ENCODE results near the gene DKKL1.

DNA sequence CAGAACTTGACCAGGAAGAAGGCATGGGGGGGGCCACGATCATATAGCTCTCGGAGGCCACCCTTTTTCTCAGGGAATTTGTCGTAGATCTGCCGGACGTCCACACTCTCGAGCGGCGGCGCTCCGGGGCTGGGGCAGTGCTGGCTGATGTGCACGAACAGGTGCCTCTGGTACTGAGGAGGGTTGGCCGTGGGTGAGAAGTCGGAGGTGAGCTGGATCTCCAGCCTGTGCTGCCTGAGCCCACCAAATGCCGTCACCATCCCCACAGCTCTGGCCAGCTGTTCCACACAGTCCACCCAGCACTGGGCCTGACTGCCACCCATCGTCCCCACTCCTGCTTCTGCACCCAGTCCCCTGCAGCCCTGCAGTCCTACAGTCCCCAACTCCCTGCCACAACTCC lies 16.5 kb upstream of the DKKL1 start:
- TF ChIP-seq YY1 (IDR thresholded peaks at IDR 0.05; ENCODE audit: insufficient read depth, insufficient read length) (no peak), SUZ12 (IDR thresholded peaks at IDR 0.05; ENCODE audit: extremely low read depth, insufficient read depth, insufficient read length) (no peak), ZNF274 (IDR thresholded peaks at IDR 0.05; ENCODE audit: low read depth, low read length) (no peak)
